Mesothelial cell of epicardium (in vitro differentiated cells): ENCODE measurements around the gene PAEP. TPM values are rescaled to one million over a fixed set of nuclear protein-coding genes. Genes with fewer than 3 reads are reported as not detected.

ENCODE experiments used
- DNase-seq, 2 experiments: peaks; one replicate each; pipeline ENCODE4 v3.0.0; 2021; ENCODE audit warnings: low spot score in 2 of 2; ENCODE audit not compliant: unreplicated experiment in 2 of 2
- H3K27ac Mint-ChIP-seq: 2 replicates; pipeline ENCODE4 v1.8.0; 2021; ENCODE audit warnings: mixed read lengths
- H3K27me3 Mint-ChIP-seq: 2 replicates; pipeline ENCODE4 v1.8.0; 2021; ENCODE audit warnings: low read depth, mixed read lengths
- H3K36me3 Mint-ChIP-seq: 2 replicates; pipeline ENCODE4 v1.8.0; 2021; ENCODE audit warnings: mixed read lengths
- H3K4me1 Mint-ChIP-seq: 2 replicates; pipeline ENCODE4 v1.8.0; 2021; ENCODE audit warnings: mixed read lengths
- H3K4me3 Mint-ChIP-seq: 2 replicates; pipeline ENCODE4 v1.8.0; 2021; ENCODE audit warnings: mild to moderate bottlenecking, moderate library complexity, mixed read lengths
- H3K9me3 Mint-ChIP-seq: 2 replicates; pipeline ENCODE4 v1.8.0; 2021; ENCODE audit warnings: mixed read lengths
- CTCF ChIP-seq: fragments of 200-600 bp; sonication (generic); IDR thresholded peaks from one replicate; pipeline ENCODE4 v1.5.0; 2021; ENCODE audit warnings: antibody characterized with exemption; ENCODE audit not compliant: unreplicated experiment
- total RNA-seq: library from RNA; stranded (reverse); gene quantifications from 3 replicates; pipeline ENCODE4 v1.2.1, GENCODE V29; 2021

Gene PAEP
- total RNA-seq, 1 donor from 2014 or later = not detected

GRCh38 chr9:135575995-135576631, 14.6 kb downstream of the PAEP start:
- TF ChIP-seq CTCF = no peak
- no peak overlapping the region for H3K27ac Mint-ChIP-seq
- peaks cover 3% of the 10 kb centered on the region for H3K27me3 Mint-ChIP-seq
- H3K4me3 Mint-ChIP-seq = no peak overlapping the region
- no peaks in the 10 kb centered on the region for H3K4me1 Mint-ChIP-seq
- H3K36me3 Mint-ChIP-seq = no peaks in the 10 kb centered on the region
- DNase-seq = peak; percentile 14 to 29
- H3K9me3 Mint-ChIP-seq = peaks cover 2% of the 10 kb centered on the region

GRCh38 chr9:135577256-135577655, 15.7 kb downstream of the PAEP start:
- Mint-ChIP-seq H3K36me3 (no peaks in the 10 kb centered on the region), H3K27me3 (peaks cover 12% of the 10 kb centered on the region), H3K4me3 (no peak overlapping the region), H3K9me3 (no peaks in the 10 kb centered on the region), H3K4me1 (no peaks in the 10 kb centered on the region), H3K27ac (no peak overlapping the region)
- no peak for TF ChIP-seq CTCF
- DNase-seq = peak in 1 of 2 experiments; percentile 24

- Mint-ChIP-seq H3K9me3 (no peaks in the 10 kb centered on the region), H3K4me1 (no peaks in the 10 kb centered on the region), H3K27me3 (peaks cover 12% of the 10 kb centered on the region), H3K4me3 (no peak overlapping the region), H3K36me3 (no peaks in the 10 kb centered on the region), H3K27ac (no peak overlapping the region)
- no peak for DNase-seq
- TF ChIP-seq CTCF = no peak
Measured at GRCh38 chr9:135579356-135579755, 17.8 kb downstream of the PAEP start.

- no peaks in the 10 kb centered on the region for H3K36me3 Mint-ChIP-seq
- TF ChIP-seq CTCF = no peak
- no peak overlapping the region for H3K27ac Mint-ChIP-seq
- H3K4me1 Mint-ChIP-seq = no peaks in the 10 kb centered on the region
- no peak for DNase-seq
- H3K9me3 Mint-ChIP-seq = no peaks in the 10 kb centered on the region
- peaks cover 12% of the 10 kb centered on the region for H3K27me3 Mint-ChIP-seq
- H3K4me3 Mint-ChIP-seq = no peak overlapping the region
Measured at GRCh38 chr9:135579889-135580660, 18.5 kb downstream of the PAEP start.

- no peak for DNase-seq
- H3K36me3 Mint-ChIP-seq = no peaks in the 10 kb centered on the region
- no peak overlapping the region for H3K27ac Mint-ChIP-seq
- H3K4me3 Mint-ChIP-seq = no peak overlapping the region
- H3K27me3 Mint-ChIP-seq = peaks cover 12% of the 10 kb centered on the region
- H3K9me3 Mint-ChIP-seq = no peaks in the 10 kb centered on the region
- TF ChIP-seq CTCF = no peak
- no peaks in the 10 kb centered on the region for H3K4me1 Mint-ChIP-seq
Measured at GRCh38 chr9:135580664-135581380, 19.3 kb downstream of the PAEP start.
